ENCODE data around the gene CDKN2B-AS1. TPM values are rescaled to one million over a fixed set of nuclear protein-coding genes. Genes with fewer than 3 reads are reported as not detected.

Gene CDKN2B-AS1
- total RNA-seq, 1 donor from 2014 or later = 3.5 TPM

DNA sequence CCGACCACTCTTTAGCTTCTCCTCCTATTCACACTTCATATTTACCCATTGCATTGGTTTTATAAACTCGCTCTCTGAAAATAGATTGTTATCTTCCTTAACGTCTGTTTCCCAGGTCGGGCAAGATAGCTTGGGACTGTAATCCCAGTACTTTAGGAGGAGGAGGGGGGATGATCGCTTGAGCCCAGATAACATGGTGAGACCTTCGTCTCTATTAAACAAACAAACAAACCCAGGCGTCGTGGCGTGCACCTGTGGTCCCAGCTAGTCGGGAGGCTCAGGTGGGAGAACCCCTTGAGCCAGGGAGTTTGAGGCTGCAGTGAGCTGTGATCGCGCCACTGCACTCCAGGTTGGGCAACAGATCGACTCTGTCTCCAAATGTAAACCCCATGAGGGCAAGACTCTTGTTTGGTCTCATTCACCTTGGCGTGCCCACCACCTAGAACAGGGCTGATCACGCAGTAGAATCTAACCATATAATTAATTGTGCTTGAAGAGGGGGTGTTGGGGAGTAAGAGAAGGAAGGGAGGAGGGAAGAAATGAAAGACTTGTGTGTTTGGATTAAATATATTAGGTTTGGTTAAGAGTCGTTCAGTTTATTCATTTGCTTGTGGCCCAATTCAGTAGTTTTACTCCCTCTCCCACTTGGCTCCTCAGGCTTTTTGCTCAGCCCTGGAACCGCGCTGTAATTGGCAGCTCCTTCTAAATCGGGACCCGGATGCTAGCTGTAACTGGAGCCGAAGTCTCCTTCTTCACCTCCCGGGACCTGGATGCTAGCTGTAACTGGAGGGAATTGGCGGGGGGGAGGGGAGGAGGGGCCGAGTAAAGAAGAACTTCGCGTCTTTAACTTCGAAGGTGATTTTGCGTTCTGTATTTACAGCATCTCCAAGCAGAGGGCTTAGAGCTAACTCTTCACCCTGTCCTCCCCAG, 25.3 kb upstream of the CDKN2B-AS1 start:
- Mint-ChIP-seq H3K27me3 (ENCODE audit: low read depth) (peaks cover 82% of the 10 kb centered on the region), H3K9me3 (ENCODE audit: low read depth) (no peaks in the 10 kb centered on the region), H3K4me3 (ENCODE audit: unreplicated experiment) (no peak overlapping the region), H3K36me3 (ENCODE audit: low read depth) (peaks cover 25% of the 10 kb centered on the region), H3K4me1 (ENCODE audit: low read depth) (peaks cover 28% of the 10 kb centered on the region), H3K27ac (ENCODE audit: unreplicated experiment) (no peak overlapping the region)
- no peak for DNase-seq (ENCODE audit: low spot score)
- TF ChIP-seq, protein P1, sequence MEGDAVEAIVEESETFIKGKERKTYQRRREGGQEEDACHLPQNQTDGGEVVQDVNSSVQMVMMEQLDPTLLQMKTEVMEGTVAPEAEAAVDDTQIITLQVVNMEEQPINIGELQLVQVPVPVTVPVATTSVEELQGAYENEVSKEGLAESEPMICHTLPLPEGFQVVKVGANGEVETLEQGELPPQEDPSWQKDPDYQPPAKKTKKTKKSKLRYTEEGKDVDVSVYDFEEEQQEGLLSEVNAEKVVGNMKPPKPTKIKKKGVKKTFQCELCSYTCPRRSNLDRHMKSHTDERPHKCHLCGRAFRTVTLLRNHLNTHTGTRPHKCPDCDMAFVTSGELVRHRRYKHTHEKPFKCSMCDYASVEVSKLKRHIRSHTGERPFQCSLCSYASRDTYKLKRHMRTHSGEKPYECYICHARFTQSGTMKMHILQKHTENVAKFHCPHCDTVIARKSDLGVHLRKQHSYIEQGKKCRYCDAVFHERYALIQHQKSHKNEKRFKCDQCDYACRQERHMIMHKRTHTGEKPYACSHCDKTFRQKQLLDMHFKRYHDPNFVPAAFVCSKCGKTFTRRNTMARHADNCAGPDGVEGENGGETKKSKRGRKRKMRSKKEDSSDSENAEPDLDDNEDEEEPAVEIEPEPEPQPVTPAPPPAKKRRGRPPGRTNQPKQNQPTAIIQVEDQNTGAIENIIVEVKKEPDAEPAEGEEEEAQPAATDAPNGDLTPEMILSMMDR (IDR thresholded peaks at IDR 0.05) = no peak

DNA sequence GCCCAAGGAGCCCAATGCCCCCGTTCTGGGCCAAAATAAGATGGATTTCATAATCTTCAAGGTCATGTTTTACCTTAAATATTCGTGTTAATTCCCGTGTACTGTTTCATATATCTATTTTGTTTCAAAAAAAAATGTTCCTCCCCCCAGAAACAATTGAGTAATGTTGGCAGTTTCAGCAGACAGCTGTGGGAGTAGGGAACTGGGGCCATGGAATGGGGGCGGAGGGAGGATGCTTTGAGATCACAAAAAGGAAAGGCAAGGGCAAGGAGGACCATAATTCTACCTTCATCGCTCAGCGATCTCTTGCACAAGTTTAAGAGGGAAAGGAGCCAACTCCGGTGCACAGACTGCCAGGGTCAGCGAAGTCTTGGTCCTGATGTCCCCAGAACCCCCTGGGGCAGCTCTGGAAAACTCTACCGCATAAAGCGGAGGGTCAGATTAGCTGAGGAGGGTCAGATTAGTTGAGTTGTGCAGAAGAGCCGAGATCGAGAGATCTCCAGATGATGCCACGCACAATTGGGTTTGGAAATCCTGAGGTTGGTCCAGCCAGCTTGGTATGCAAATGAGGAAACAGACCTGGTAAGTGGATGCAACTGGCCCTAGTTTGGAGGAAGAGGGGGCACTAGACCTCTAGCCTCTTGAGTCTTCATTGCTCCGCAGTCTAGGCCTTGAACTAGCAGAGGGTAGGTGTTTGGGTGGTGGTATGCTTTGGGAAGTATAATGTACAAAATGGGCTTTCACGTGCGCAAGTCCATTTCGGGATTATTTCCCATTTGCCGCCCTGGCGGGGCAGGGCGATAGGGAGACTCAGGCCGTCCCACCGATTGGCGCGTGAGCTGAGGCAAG, 24.4 kb upstream of the CDKN2B-AS1 start:
- Mint-ChIP-seq H3K4me1 (ENCODE audit: low read depth) (peaks cover 36% of the 10 kb centered on the region), H3K4me3 (ENCODE audit: unreplicated experiment) (no peak overlapping the region), H3K27ac (ENCODE audit: unreplicated experiment) (no peak overlapping the region)

DNA sequence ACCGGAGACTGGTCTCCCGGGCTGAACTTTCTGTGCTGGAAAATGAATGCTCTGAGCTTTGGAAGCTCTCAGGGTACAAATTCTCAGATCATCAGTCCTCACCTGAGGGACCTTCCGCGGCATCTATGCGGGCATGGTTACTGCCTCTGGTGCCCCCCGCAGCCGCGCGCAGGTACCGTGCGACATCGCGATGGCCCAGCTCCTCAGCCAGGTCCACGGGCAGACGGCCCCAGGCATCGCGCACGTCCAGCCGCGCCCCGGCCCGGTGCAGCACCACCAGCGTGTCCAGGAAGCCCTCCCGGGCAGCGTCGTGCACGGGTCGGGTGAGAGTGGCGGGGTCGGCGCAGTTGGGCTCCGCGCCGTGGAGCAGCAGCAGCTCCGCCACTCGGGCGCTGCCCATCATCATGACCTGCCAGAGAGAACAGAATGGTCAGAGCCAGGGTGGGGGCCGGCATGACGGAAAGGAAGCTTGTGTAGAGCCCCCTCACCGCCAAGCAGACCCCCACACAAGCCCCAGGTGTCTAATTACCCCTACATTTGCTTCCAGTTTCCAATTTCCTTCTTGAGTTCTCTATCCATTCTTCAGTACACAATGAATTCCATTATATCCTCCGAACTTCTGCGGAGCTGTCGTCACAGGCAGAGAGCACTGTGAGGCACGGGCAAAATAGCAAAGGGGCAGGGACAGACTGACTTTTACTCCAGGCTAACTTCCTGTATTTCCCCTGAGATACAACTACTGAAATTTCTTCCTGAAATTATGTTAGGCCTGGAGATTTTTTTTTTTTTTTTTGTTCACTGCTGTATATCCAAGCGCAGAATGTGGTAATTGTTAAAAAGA, 23.6 kb upstream of the CDKN2B-AS1 start:
- TF ChIP-seq, protein P1 (IDR thresholded peaks at IDR 0.05) = no peak
- DNase-seq (ENCODE audit: low spot score) = no peak
- Mint-ChIP-seq H3K4me1 (ENCODE audit: low read depth) (peaks cover 32% of the 10 kb centered on the region), H3K4me3 (ENCODE audit: unreplicated experiment) (no peak overlapping the region), H3K36me3 (ENCODE audit: low read depth) (peaks cover 25% of the 10 kb centered on the region), H3K9me3 (ENCODE audit: low read depth) (no peaks in the 10 kb centered on the region), H3K27ac (ENCODE audit: unreplicated experiment) (no peak overlapping the region), H3K27me3 (ENCODE audit: low read depth) (peaks cover 87% of the 10 kb centered on the region)

More for the DNA sequence above, 24.4 kb upstream of the CDKN2B-AS1 start:
- Mint-ChIP-seq H3K9me3 (ENCODE audit: low read depth) (no peaks in the 10 kb centered on the region), H3K36me3 (ENCODE audit: low read depth) (peaks cover 25% of the 10 kb centered on the region), H3K27me3 (ENCODE audit: low read depth) (peaks cover 87% of the 10 kb centered on the region)
- TF ChIP-seq, protein P1 (IDR thresholded peaks at IDR 0.05) = no peak
- no peak for DNase-seq (ENCODE audit: low spot score)

DNA sequence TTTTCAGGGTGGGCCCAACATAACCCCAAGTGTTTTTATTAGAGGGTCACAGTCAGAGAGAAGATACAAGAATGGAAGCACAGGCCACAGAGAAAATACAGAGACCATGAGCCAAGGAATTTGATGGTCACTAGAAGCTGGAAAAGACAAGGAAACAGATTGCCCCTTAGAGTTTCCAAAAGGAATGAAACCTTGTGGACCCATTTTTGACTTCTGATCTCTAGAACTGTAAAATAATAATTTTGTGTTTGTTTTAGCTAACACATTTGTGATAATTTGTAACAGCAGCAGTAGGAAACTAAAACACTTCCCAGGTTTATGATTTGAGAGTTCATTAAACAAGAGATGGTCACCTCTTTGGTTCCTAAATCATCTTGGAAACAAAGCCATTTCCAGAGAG, 22.2 kb upstream of the CDKN2B-AS1 start:
- Mint-ChIP-seq H3K27ac (ENCODE audit: unreplicated experiment) (no peak overlapping the region), H3K4me1 (ENCODE audit: low read depth) (peaks cover 31% of the 10 kb centered on the region), H3K36me3 (ENCODE audit: low read depth) (peaks cover 22% of the 10 kb centered on the region), H3K4me3 (ENCODE audit: unreplicated experiment) (no peak overlapping the region), H3K9me3 (ENCODE audit: low read depth) (no peaks in the 10 kb centered on the region), H3K27me3 (ENCODE audit: low read depth) (peaks cover 87% of the 10 kb centered on the region)
- TF ChIP-seq, protein P1 (IDR thresholded peaks at IDR 0.05) = no peak
- DNase-seq (ENCODE audit: low spot score) = no peak

All from chondrocyte (in vitro differentiated cells).